Suprapubic skin (tissue), 4 donors: ENCODE results near the gene FGFBP2. TPM values are rescaled to one million over a fixed set of nuclear protein-coding genes. Genes with fewer than 3 reads are reported as not detected.

Experiments
- DNase-seq, 2 donors: peaks; one replicate each; pipeline ENCODE4 v3.0.0-alpha.2; 2019; ENCODE audit warnings: low spot score in 2 of 2
- H3K27ac ChIP-seq: fragments of 200-600 bp; sonication (generic); one replicate; pipeline ENCODE4 v1.5.1; 2019
- H3K27me3 ChIP-seq: fragments of 200-600 bp; sonication (generic); one replicate; pipeline ENCODE4 v1.5.1; 2019
- H3K36me3 ChIP-seq: fragments of 200-600 bp; sonication (generic); one replicate; pipeline ENCODE4 v1.5.1; 2019
- H3K4me1 ChIP-seq: fragments of 200-600 bp; sonication (generic); one replicate; pipeline ENCODE4 v1.5.1; 2019
- H3K4me3 ChIP-seq: fragments of 200-600 bp; sonication (generic); one replicate; pipeline ENCODE4 v1.5.1; 2019; ENCODE audit warnings: mild to moderate bottlenecking
- H3K9me3 ChIP-seq: fragments of 200-600 bp; sonication (generic); one replicate; pipeline ENCODE4 v1.5.1; 2019
- EP300 ChIP-seq: sonication (generic); formaldehyde crosslinking; IDR thresholded peaks from one replicate; pipeline ENCODE4 v1.6.1; 2017; ENCODE audit warnings: antibody characterized with exemption
- POLR2A ChIP-seq, 2 donors: fragments of 450-650 bp; IDR thresholded peaks; one replicate each; pipeline ENCODE4 v1.6.1; 2017; ENCODE audit warnings: antibody characterized with exemption in 2 of 2, mild to moderate bottlenecking in 2 of 2, moderate library complexity in 2 of 2
- POLR2AphosphoS5 ChIP-seq, 3 donors: sonication (generic); formaldehyde crosslinking; IDR thresholded peaks; one replicate each; pipeline ENCODE4 v1.6.1; 2017; ENCODE audit warnings: antibody characterized with exemption in 3 of 3
- WGBS: methylation state at CpG from one replicate; pipeline ENCODE4 v1.1.5; 2018; 5-methylcytosine and 5-hydroxymethylcytosine counted together
- total RNA-seq, 4 donors: library from RNA; depleted of rRNA; stranded (reverse); fragments of >200 nt; gene quantifications; one replicate each; pipeline ENCODE4 v1.1.0, GENCODE V29; 2016
- TF ChIP-seq, protein P1 (sequence below), 2 donors: fragments of 200-600 bp in 1 of 2; fragments of 450-650 bp in 1 of 2; sonication (generic) in 1 of 2; IDR thresholded peaks; one replicate each; pipeline ENCODE4 v1.5.1; 2016 to 2019; ENCODE audit warnings: antibody characterized with exemption in 2 of 2, mild to moderate bottlenecking in 1 of 2, moderate library complexity in 1 of 2

Gene FGFBP2
- total RNA-seq, 4 donors from 2014 or later, result 3.9 to 52.0 (median 9.7) TPM

DNA sequence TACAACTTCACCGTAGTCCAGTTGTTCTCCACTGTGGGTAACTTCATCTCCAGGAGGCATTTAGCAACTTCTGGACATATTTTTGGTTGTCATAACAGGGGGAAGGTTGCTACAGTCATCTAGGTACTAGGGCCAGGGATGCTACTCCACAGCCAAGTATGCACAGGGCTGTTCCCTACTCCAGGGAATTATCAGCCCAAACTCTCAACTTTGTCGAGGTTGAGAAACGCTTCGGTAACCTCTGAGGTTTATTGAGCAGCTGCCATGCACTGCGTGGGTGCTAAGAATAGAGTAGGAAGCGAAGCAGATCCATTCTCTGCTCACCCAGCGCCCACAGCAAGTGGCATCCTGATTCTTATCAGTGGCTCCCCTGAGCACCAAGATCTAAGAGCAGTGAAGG is 32.7 kb downstream of the FGFBP2 start:
- H3K27me3 ChIP-seq, result peaks cover 6% of the 10 kb centered on the region
- H3K36me3 ChIP-seq, result no peaks in the 10 kb centered on the region
- no peak overlapping the region for H3K4me3 ChIP-seq
- WGBS, result 53% methylated on average over 7 of the region's 7 CpGs
- H3K4me1 ChIP-seq, result no peaks in the 10 kb centered on the region
- no peak overlapping the region for H3K27ac ChIP-seq
- no peaks in the 10 kb centered on the region for H3K9me3 ChIP-seq
- no peak for DNase-seq
- TF ChIP-seq, protein P1, sequence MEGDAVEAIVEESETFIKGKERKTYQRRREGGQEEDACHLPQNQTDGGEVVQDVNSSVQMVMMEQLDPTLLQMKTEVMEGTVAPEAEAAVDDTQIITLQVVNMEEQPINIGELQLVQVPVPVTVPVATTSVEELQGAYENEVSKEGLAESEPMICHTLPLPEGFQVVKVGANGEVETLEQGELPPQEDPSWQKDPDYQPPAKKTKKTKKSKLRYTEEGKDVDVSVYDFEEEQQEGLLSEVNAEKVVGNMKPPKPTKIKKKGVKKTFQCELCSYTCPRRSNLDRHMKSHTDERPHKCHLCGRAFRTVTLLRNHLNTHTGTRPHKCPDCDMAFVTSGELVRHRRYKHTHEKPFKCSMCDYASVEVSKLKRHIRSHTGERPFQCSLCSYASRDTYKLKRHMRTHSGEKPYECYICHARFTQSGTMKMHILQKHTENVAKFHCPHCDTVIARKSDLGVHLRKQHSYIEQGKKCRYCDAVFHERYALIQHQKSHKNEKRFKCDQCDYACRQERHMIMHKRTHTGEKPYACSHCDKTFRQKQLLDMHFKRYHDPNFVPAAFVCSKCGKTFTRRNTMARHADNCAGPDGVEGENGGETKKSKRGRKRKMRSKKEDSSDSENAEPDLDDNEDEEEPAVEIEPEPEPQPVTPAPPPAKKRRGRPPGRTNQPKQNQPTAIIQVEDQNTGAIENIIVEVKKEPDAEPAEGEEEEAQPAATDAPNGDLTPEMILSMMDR (IDR thresholded peaks at IDR 0.05), result no peak
- TF ChIP-seq POLR2AphosphoS5 (IDR thresholded peaks at IDR 0.05) (no peak), POLR2A (IDR thresholded peaks at IDR 0.05) (no peak), EP300 (no peak)

DNA sequence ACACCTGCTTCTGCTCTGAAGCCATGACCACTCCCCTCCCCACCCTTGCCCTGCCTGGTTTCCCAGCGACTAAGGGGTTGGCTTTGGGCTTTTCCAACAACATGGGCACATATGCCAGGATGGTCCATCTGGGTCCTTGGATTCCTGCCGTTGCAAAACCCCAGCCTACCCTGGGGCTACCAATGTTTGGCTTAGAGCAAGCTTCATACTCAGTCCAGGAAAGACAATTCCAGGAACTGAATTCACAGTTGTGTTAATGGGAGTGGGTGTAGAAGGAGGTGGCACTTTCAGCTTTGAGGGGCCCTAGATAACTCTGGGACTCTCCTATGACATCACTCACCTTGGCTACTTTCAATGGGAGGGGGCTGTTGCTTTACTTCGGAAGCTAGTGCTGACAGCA is 33.4 kb downstream of the FGFBP2 start:
- TF ChIP-seq POLR2AphosphoS5 (IDR thresholded peaks at IDR 0.05), result no peak
- no peak for TF ChIP-seq POLR2A (IDR thresholded peaks at IDR 0.05)
- TF ChIP-seq, protein P1 (IDR thresholded peaks at IDR 0.05), result no peak
- H3K9me3 ChIP-seq, result no peaks in the 10 kb centered on the region
- H3K4me3 ChIP-seq, result no peak overlapping the region
- WGBS, result 48% methylated on average over 3 of the region's 3 CpGs
- H3K4me1 ChIP-seq, result no peaks in the 10 kb centered on the region
- peaks cover 6% of the 10 kb centered on the region for H3K27me3 ChIP-seq
- no peak for DNase-seq
- no peaks in the 10 kb centered on the region for H3K36me3 ChIP-seq
- H3K27ac ChIP-seq, result no peak overlapping the region

DNA sequence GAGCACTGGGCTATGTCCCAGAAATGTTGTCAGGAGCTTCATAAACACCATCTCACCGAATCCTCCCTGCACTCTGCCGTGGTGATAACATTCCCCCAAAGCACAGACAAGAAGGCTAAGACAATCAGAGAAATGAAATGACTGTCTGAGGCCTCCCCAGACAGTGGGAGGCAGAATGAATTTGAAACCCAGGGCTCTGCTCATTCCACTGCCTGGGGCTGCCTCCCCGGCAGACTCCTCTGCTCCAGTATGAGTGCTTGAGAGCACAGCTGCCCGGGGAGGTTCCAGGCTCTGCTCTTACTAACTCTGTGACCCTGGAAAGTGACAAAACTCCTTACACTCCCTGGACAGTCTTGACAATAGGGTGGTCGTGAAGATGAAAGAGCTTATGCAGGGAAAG is 34.1 kb downstream of the FGFBP2 start:
- no peak for DNase-seq
- Histone ChIP-seq H3K9me3 (no peaks in the 10 kb centered on the region), H3K27ac (no peak overlapping the region), H3K27me3 (peaks cover 6% of the 10 kb centered on the region), H3K4me3 (no peak overlapping the region), H3K36me3 (no peaks in the 10 kb centered on the region), H3K4me1 (no peaks in the 10 kb centered on the region)
- TF ChIP-seq POLR2AphosphoS5 (IDR thresholded peaks at IDR 0.05) (no peak), EP300 (no peak), POLR2A (IDR thresholded peaks at IDR 0.05) (no peak)
- TF ChIP-seq, protein P1 (IDR thresholded peaks at IDR 0.05), result no peak
- 70% methylated on average over 5 of the region's 5 CpGs for WGBS

DNA sequence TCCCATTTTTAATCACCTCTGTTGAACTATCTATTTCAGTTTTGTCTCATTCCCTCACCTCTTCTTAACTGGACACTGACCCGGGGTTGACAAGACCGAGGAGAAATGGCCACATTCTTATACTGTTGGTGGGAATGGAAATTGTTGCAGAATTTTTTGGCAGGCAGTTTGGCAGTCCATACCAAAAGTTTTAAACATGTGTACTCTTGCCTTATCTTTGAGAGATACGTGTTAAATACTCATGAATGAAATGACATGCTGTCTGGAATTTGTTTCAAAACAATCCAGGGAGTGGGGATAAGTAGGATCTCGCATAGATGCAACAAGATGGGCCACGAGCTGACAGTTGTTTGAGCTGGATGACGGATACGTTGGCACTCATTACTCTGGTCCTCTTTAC is 36.5 kb downstream of the FGFBP2 start:
- no peak overlapping the region for H3K4me3 ChIP-seq
- TF ChIP-seq EP300, result no peak
- no peak for TF ChIP-seq POLR2AphosphoS5 (IDR thresholded peaks at IDR 0.05)
- TF ChIP-seq POLR2A (IDR thresholded peaks at IDR 0.05), result no peak
- TF ChIP-seq, protein P1 (IDR thresholded peaks at IDR 0.05), result no peak
- no peaks in the 10 kb centered on the region for H3K36me3 ChIP-seq
- WGBS, result 43% methylated on average over 7 of the region's 7 CpGs
- H3K27me3 ChIP-seq, result peaks cover 6% of the 10 kb centered on the region
- H3K9me3 ChIP-seq, result no peaks in the 10 kb centered on the region
- no peak overlapping the region for H3K27ac ChIP-seq
- H3K4me1 ChIP-seq, result no peaks in the 10 kb centered on the region
- no peak for DNase-seq

DNA sequence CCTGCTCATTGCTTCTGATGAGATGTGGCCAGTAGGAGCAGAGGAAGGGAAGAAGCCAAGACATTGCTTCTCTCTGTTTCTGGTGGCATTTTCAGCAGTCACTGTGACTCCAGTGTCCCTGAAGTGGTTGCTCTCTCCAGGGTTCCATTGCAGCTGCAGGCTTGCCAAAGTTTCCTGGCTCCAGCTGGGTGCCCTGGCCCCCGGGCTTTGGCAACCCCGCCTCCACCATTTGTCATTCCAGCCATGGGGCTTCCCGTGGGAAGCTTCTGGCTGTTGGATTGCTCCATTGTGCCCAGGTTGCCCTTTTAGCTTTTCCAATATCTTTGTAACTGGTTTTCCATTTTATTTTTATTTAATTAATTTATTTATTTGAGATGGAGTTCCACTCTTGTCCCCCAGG is 37.1 kb downstream of the FGFBP2 start:
- WGBS, result 36% methylated on average over 3 of the region's 3 CpGs
- DNase-seq, result no peak
- Histone ChIP-seq H3K27me3 (peaks cover 6% of the 10 kb centered on the region), H3K36me3 (no peaks in the 10 kb centered on the region), H3K27ac (no peak overlapping the region), H3K4me3 (no peak overlapping the region), H3K9me3 (no peaks in the 10 kb centered on the region), H3K4me1 (no peaks in the 10 kb centered on the region)
- no peak for TF ChIP-seq EP300
- no peak for TF ChIP-seq POLR2AphosphoS5 (IDR thresholded peaks at IDR 0.05)
- no peak for TF ChIP-seq POLR2A (IDR thresholded peaks at IDR 0.05)
- TF ChIP-seq, protein P1 (IDR thresholded peaks at IDR 0.05), result no peak
